A673 (cell line): ENCODE data around the gene MECR. TPM values are rescaled to one million over a fixed set of nuclear protein-coding genes. Genes with fewer than 3 reads are reported as not detected.

ENCODE experiments used
- Bru-seq: library from RNA; stranded (reverse); fragments of 400-500 nt; gene quantifications from one replicate; lab custom pipeline; 2021; lab: Mats Ljungman, UMichigan
- BruChase-seq, 2 experiments: library from RNA; stranded (reverse); fragments of 400-500 nt; gene quantifications; one replicate each; lab custom pipeline; 2021; lab: Mats Ljungman, UMichigan
- BruUV-seq: library from RNA; stranded (reverse); fragments of 400-500 nt; replicated peaks from 2 replicates; lab custom pipeline; 2021; lab: Mats Ljungman, UMichigan
- CTCF ChIA-PET: fragments of 300-600 bp; sonication (Branson Sonifier 250); formaldehyde crosslinking; loops from one replicate; lab custom pipeline; 2022; ENCODE audit warnings: antibody characterized with exemption; lab: Charles Lee
- POLR2A ChIA-PET: fragments of 300-600 bp; sonication (Branson Sonifier 250); formaldehyde crosslinking; loops from one replicate; lab custom pipeline; 2022; ENCODE audit warnings: antibody characterized with exemption; ENCODE audit not compliant: low non-redundant PET; lab: Charles Lee
- DNase-seq: peaks from one replicate; pipeline ENCODE4 v3.0.0-alpha.2; 2015; ENCODE audit warnings: low spot score
- H3K27ac ChIP-seq: fragments of 200-600 bp; sonication (generic); 2 replicates; pipeline ENCODE4 v1.5.1; 2016; ENCODE audit warnings: mixed run types, low read depth, mild to moderate bottlenecking, mixed read lengths, antibody characterized with exemption, low read length; ENCODE audit not compliant: poor library complexity, severe bottlenecking
- H3K27me3 ChIP-seq: fragments of 200-600 bp; sonication (generic); replicated peaks from 2 replicates; pipeline ENCODE4 v1.6.1; 2017; ENCODE audit warnings: mixed run types, low read depth, mild to moderate bottlenecking, mixed read lengths, antibody characterized with exemption, low read length; ENCODE audit not compliant: insufficient read depth, poor library complexity
- H3K36me3 ChIP-seq: fragments of 200-600 bp; sonication (generic); 2 replicates; pipeline ENCODE4 v1.6.1; 2016; ENCODE audit warnings: mixed run types, mild to moderate bottlenecking, mixed read lengths, antibody characterized with exemption, low read length; ENCODE audit not compliant: insufficient read depth, poor library complexity, severe bottlenecking
- H3K4me1 ChIP-seq: fragments of 200-600 bp; sonication (generic); 2 replicates; pipeline ENCODE4 v1.6.1; 2017; ENCODE audit warnings: mixed run types, mild to moderate bottlenecking, mixed read lengths, antibody characterized with exemption, low read length; ENCODE audit not compliant: insufficient read depth, poor library complexity, severe bottlenecking
- H3K4me3 ChIP-seq: fragments of 200-600 bp; sonication (generic); 2 replicates; pipeline ENCODE4 v1.5.1; 2016; ENCODE audit warnings: low read depth, mixed run types, mild to moderate bottlenecking, mixed read lengths, low read length; ENCODE audit not compliant: poor library complexity, severe bottlenecking
- H3K9me3 ChIP-seq: fragments of 200-600 bp; sonication (generic); 2 replicates; pipeline ENCODE4 v1.6.1; 2016; ENCODE audit warnings: mixed run types, low read depth, mild to moderate bottlenecking, mixed read lengths, antibody characterized with exemption, low read length; ENCODE audit not compliant: poor library complexity, severe bottlenecking
- CTCF ChIP-seq: fragments of 300-800, 200-600 bp; sonication (generic); conservative IDR thresholded peaks from 2 replicates; pipeline ENCODE4 v1.5.1; 2017; ENCODE audit warnings: low read depth, mild to moderate bottlenecking, antibody characterized with exemption, low read length, moderate library complexity, mixed read lengths
- EZH2 ChIP-seq: fragments of 200-600 bp; sonication (generic); IDR thresholded peaks from 2 replicates; pipeline ENCODE4 v1.6.1; 2017; ENCODE audit warnings: borderline replicate concordance, low read depth, mild to moderate bottlenecking, mixed read lengths, antibody characterized with exemption, low read length; ENCODE audit not compliant: poor library complexity, severe bottlenecking
- intact Hi-C: fragments of 100-400 bp; cut with micrococcal nuclease; formaldehyde crosslinking; loops from one replicate; pipeline ENCODE4 v1.10.0; 2022; ENCODE audit not compliant: unreplicated experiment
- long read RNA-seq: library from polyadenylated mRNA; stranded (forward); transcript quantifications from one replicate; pipeline ENCODE4 v2.0.0, GENCODE V29; 2022
- total RNA-seq: library from RNA; stranded (reverse); gene quantifications from 2 replicates; pipeline ENCODE4 v1.2.3, GENCODE V29; 2021

The MECR gene
- 39.0 and 39.3 TPM in 2 replicates for total RNA-seq
- Bru-seq, nascent RNA, result percentile 68 among the genes with signal in this experiment
- percentile 59 among the genes with signal in this experiment for BruChase-seq, experiment 1, labeled RNA remaining after a 2-hour chase
- BruChase-seq, experiment 2, labeled RNA remaining after a 6-hour chase, result percentile 63 among the genes with signal in this experiment
- long read RNA-seq, transcript MECR-202 (10 exons, 2,416 nt), result minor isoform, 9 of 114 reads
- long read RNA-seq, transcript MECR-201 (10 exons, 1,353 nt), result major isoform, 62 of 114 reads
- long read RNA-seq, partial matches to known transcripts, result 1 of 114 reads
- long read RNA-seq, other reads (novel, unspliced or antisense), result 42 of 114 reads

- TSS peak; percentile 60 for BruUV-seq
- peak; percentile 95 for DNase-seq
- Histone ChIP-seq H3K27me3 (no peaks in the 10 kb centered on the region), H3K4me3 (peak within 1 kb of the TSS; percentile 84), H3K4me1 (peaks cover 12% of the 10 kb centered on the region), H3K36me3 (no peaks in the 10 kb centered on the region), H3K9me3 (no peaks in the 10 kb centered on the region), H3K27ac (peak within 1 kb of the TSS; percentile 81)
- intact Hi-C loops, result loop anchor here (10.0 kb wide), 2 partner anchors 114 to 854 kb away; no protein-coding TSS in a partner anchor
- ChIA-PET POLR2A (interaction anchor here (0.5 kb wide), 1 partner anchor 902 kb away, joined by 3 read pairs; the partner anchor contains the start of gene MED18), CTCF (no interaction called here)
- TF ChIP-seq EZH2, result no peak
- TF ChIP-seq CTCF, result peak; percentile 43; the same call in 1 of the 2 replicates
These were observed at the start of gene MECR for GRCh38 chr1:29230553-29231378. TSS of gene MECR (minus strand) at chr1:29230934. CDS start at chr1:29230906, 28 bp downstream.

GRCh38 chr1:29279951-29280391 lies 49.2 kb upstream of the MECR start:
- H3K27ac ChIP-seq, result no peak overlapping the region
- peaks cover 9% of the 10 kb centered on the region for H3K4me1 ChIP-seq
- no peak for DNase-seq
- no peak overlapping the region for H3K4me3 ChIP-seq
- intact Hi-C loops, result no loop called here
- no peaks in the 10 kb centered on the region for H3K27me3 ChIP-seq
- no peaks in the 10 kb centered on the region for H3K9me3 ChIP-seq
- no TSS peak for BruUV-seq
- ChIA-PET POLR2A (no interaction called here), CTCF (no interaction called here)
- no peak for TF ChIP-seq CTCF
- TF ChIP-seq EZH2, result no peak
- H3K36me3 ChIP-seq, result no peaks in the 10 kb centered on the region

- ChIA-PET CTCF (no interaction called here), POLR2A (no interaction called here)
- Histone ChIP-seq H3K4me1 (peaks cover 9% of the 10 kb centered on the region), H3K27me3 (no peaks in the 10 kb centered on the region), H3K27ac (no peak overlapping the region), H3K36me3 (no peaks in the 10 kb centered on the region), H3K4me3 (no peak overlapping the region), H3K9me3 (no peaks in the 10 kb centered on the region)
- no TSS peak for BruUV-seq
- no peak for DNase-seq
- no peak for TF ChIP-seq EZH2
- no peak for TF ChIP-seq CTCF
- intact Hi-C loops, result no loop called here
These were observed 48.7 kb upstream of the MECR start for GRCh38 chr1:29279406-29279805.
